Femur (tissue), 1 donor: ENCODE measurements around the gene LRRC36.
A peak's percentile ranks its signal among the peaks of the same experiment; 100 is the strongest.
"Not testable (repeated sequence)": the region's sequence is repeated elsewhere in the genome, so short reads cannot be mapped to it uniquely, and the experiment has no call there.

Experiments used
- DNase-seq: peaks from one replicate; pipeline ENCODE4 v3.0.0-alpha.2; 2017

LRRC36 gene

GRCh38 chr16:67406111-67406971, 79.7 kb downstream of the LRRC36 start:
- DNase-seq = peak; percentile 87

- DNase-seq = no peak
Measured at GRCh38 chr16:67407176-67407787, 80.7 kb downstream of the LRRC36 start.

- DNase-seq = no peak
Measured at GRCh38 chr16:67407788-67408452, 81.3 kb downstream of the LRRC36 start.

GRCh38 chr16:67409631-67410030, 83.0 kb downstream of the LRRC36 start:
- no peak for DNase-seq

- no peak for DNase-seq
Measured at GRCh38 chr16:67411339-67411738, 84.7 kb downstream of the LRRC36 start.

GRCh38 chr16:67412294-67412693, 85.7 kb downstream of the LRRC36 start:
- no peak for DNase-seq

GRCh38 chr16:67413978-67414911, 87.6 kb downstream of the LRRC36 start:
- DNase-seq = no peak

GRCh38 chr16:67415421-67415820, 88.8 kb downstream of the LRRC36 start:
- not testable (repeated sequence) for DNase-seq

DNA sequence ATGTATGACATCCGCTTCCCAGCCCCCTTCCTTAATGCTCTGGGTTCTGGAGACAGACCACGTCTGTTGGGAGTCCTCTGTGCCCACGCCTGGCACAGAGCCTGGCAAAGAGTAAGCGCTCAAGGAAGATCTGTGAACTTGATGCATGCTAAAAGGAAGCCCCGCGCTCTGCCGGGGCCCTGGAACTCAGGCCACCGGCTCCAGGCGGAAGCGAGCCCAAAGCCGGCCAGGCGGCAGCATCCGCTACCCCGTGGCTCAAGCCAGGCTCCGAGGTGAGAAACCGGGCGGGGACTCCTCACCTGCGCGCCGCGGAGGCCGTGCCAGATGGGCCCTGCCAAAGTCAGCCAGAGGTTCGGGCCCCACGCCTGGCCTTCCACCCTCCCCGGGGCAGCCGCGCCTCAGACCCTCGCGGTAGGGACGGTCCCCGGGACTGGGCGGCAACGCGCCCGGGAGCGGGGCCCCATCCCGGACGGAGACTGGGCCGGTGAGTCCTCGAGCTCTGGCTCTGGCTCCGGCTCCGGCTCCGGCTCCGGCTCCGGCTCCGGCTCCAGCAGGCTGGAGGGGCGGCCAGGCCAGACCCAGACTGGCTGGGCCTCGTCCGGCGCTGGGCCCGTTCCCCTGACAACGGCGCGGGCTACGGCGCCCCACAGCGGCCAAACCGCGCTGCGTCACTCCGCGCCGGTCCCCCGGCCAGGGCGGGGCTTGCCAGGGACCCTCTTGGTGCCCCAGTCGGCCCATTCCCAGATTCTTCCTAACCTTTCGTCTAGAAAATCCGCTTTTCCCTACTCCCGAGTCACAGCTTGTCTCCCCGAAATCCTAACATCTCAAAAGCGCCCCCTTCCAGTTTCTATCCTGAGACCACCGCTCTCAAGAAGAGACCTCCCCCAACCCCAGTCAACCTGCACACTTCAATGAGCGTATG, 89.5 kb downstream of the LRRC36 start, which contains the start of gene ZDHHC1:
ZDHHC1 (minus strand) TSS at position 606 of the 922 bp plus-strand sequence. CDS start 8,702 bp downstream, outside the sequence.
- peak; percentile 88 for DNase-seq

DNA sequence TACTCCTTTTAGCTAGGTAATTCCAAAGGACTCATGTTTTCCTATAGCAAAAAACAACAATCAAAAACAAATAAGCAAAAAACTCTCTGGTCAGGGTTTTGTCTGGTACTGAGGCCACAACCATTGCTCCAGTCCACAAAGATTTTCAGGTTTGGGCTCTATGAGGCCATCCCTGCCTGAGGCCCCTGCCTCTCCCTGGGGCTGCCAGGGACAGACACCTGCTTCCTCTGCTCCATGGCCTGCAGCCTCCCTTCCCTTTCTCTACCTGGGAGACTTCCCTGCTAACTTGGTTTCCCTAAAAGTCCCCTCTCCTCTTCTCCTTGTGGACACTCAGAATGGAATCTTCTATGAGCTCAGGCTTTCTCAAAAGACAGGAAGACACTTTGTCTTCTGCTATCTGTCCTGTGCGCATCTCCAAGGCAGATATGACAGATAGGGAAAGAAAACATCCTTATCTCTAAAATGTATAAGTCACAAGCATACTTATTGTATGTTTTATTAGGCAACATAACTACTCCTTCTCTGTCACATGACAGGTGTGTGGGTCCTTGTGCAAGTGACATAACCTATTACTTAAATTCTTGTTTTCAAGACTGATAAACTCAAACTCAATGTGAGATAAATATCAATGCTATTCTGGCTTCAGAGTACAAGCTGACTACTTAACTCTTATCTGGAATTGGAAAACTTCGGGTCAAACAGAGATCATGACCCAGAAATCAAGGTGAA, 90.9 kb downstream of the LRRC36 start:
- no peak for DNase-seq

- no peak for DNase-seq
Measured at GRCh38 chr16:67419502-67419901, 92.9 kb downstream of the LRRC36 start.

- no peak for DNase-seq
Measured at GRCh38 chr16:67419931-67420330, 93.3 kb downstream of the LRRC36 start.

DNA sequence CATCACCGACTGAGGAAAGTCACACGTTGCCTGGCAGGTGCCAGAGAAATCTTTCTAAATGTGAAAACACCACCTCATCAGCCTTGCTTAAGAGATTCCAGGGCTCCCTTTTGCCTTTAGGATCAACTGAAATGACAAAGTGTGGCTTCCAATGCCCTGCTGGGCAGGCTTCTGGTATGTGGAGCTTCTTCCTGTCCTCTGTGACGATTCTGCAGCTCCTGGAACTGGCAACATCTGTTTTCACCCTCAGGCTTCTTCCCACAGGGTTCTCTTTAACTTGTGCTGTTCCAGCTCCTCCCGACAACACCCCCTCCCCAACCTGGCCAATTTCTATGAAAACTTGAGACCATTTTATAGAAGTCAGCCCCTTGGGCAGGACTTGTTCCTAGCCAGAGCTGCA, 94.4 kb downstream of the LRRC36 start:
- DNase-seq = no peak

- no peak for DNase-seq
Measured at GRCh38 chr16:67423015-67423414, 96.4 kb downstream of the LRRC36 start.

- no peak for DNase-seq
Measured at GRCh38 chr16:67423611-67424260, 97.1 kb downstream of the LRRC36 start.

GRCh38 chr16:67424261-67424615, 97.6 kb downstream of the LRRC36 start:
- DNase-seq = no peak

DNA sequence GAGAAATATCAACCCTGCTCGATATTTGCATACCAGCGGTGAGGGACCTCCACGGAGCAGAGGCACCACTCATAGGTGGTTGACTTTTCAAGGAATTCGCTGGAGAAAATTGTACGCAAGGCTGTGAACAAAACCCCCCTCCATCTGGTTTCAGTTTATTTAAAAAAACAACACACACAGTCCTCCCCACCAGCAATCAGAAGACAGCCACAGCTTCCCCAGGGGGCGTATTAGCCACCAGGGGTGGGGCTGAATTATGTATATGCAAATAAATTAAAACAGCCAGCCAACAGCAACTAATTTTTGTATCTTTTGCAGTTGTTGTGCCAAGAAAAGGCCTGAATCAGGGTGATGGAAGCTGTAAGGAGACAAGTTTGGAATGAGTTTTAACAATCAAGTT, 98.4 kb downstream of the LRRC36 start:
- no peak for DNase-seq

GRCh38 chr16:67425580-67425979, 99.0 kb downstream of the LRRC36 start:
- DNase-seq = no peak

GRCh38 chr16:67426022-67426421, 99.4 kb downstream of the LRRC36 start:
- no peak for DNase-seq

GRCh38 chr16:67426950-67427349, 100.3 kb downstream of the LRRC36 start:
- no peak for DNase-seq
